Body of pancreas (tissue), 4 donors: ENCODE data around the gene UBE4B. TPM values are rescaled to one million over a fixed set of nuclear protein-coding genes. Genes with fewer than 3 reads are reported as not detected.

Source experiments
- ATAC-seq: fragments of 150-250 bp; one replicate; pipeline ENCODE4 v1.9.1; 2016
- DNase-seq, 4 donors: peaks; one replicate each; pipeline ENCODE4 v3.0.0-alpha.2; 2019
- H3K27ac ChIP-seq, 4 donors: fragments of 200-600 bp; sonication (generic); 1 replicate in 3 of 4; 2 replicates in 1 of 4; pipeline versions ENCODE4 v1.5.1 to v1.6.1; 2016 to 2019; ENCODE audit warnings: mild to moderate bottlenecking in 1 of 4, mixed read lengths in 1 of 4, moderate library complexity in 1 of 4
- H3K27me3 ChIP-seq, 2 donors: fragments of 200-600 bp; sonication (generic); one replicate each; pipeline ENCODE4 v1.6.0; 2016; ENCODE audit warnings: mild to moderate bottlenecking in 1 of 2
- H3K36me3 ChIP-seq, 2 donors: fragments of 200-600 bp; sonication (generic); replicated peaks in 1 of 2; 2 replicates each; pipeline ENCODE4 v1.5.1; 2016; ENCODE audit warnings: low read depth in 2 of 2; ENCODE audit not compliant: insufficient read depth in 1 of 2
- H3K4me1 ChIP-seq: fragments of 200-600 bp; sonication (generic); one replicate; pipeline ENCODE4 v1.6.0; 2016
- H3K4me3 ChIP-seq, 2 donors: fragments of 200-600 bp; sonication (generic); 1 replicate in 1 of 2; 2 replicates in 1 of 2; pipeline ENCODE4 v1.5.1; 2016 to 2019
- H3K9me3 ChIP-seq, 3 donors: fragments of 200-600 bp; sonication (generic); 1 replicate in 2 of 3; 2 replicates in 1 of 3; pipeline ENCODE4 v1.5.1; 2016
- POLR2A ChIP-seq, 3 donors: fragments of 450-650 bp; IDR thresholded peaks; one replicate each; pipeline ENCODE4 v1.6.1; 2016; ENCODE audit warnings: antibody characterized with exemption in 3 of 3, mild to moderate bottlenecking in 2 of 3
- WGBS, 2 donors: methylation state at CpG; one replicate each; pipeline ENCODE4 v1.1.5; 2017; 5-methylcytosine and 5-hydroxymethylcytosine counted together
- intact Hi-C: fragments of 100-400 bp; cut with DNase I; formaldehyde crosslinking; loops from one replicate; pipeline ENCODE4 v1.15.1; 2023
- total RNA-seq, 2 donors: library from RNA; depleted of rRNA; stranded (reverse); fragments of >200 nt; gene quantifications; one replicate each; pipeline ENCODE4 v1.1.0, GENCODE V29; 2016
- TF ChIP-seq, protein P1 (sequence below), 7 experiments: fragments of 450-650 bp in 4 of 7; fragments of 200-600 bp in 3 of 7; sonication (generic) in 3 of 7; IDR thresholded peaks; one replicate each; pipeline ENCODE4 v1.5.1; 2016 to 2019; ENCODE audit warnings: antibody characterized with exemption in 7 of 7

UBE4B gene
- total RNA-seq, 2 donors from 2014 or later = 43.8 to 57.0 TPM

- intact Hi-C loops = no loop called here
- Histone ChIP-seq H3K4me3 (no peak overlapping the region), H3K4me1 (no peaks in the 10 kb centered on the region), H3K36me3 (peaks cover 18 to 24% of the 10 kb centered on the region in 2 donors), H3K9me3 (no peaks in the 10 kb centered on the region), H3K27me3 (no peaks in the 10 kb centered on the region), H3K27ac (no peak overlapping the region)
- DNase-seq (no peak), ATAC-seq (no peak)
- TF ChIP-seq, protein P1, sequence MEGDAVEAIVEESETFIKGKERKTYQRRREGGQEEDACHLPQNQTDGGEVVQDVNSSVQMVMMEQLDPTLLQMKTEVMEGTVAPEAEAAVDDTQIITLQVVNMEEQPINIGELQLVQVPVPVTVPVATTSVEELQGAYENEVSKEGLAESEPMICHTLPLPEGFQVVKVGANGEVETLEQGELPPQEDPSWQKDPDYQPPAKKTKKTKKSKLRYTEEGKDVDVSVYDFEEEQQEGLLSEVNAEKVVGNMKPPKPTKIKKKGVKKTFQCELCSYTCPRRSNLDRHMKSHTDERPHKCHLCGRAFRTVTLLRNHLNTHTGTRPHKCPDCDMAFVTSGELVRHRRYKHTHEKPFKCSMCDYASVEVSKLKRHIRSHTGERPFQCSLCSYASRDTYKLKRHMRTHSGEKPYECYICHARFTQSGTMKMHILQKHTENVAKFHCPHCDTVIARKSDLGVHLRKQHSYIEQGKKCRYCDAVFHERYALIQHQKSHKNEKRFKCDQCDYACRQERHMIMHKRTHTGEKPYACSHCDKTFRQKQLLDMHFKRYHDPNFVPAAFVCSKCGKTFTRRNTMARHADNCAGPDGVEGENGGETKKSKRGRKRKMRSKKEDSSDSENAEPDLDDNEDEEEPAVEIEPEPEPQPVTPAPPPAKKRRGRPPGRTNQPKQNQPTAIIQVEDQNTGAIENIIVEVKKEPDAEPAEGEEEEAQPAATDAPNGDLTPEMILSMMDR (IDR thresholded peaks at IDR 0.05) = no peak
- no peak for TF ChIP-seq POLR2A (IDR thresholded peaks at IDR 0.05)
- WGBS, 2 donors = 87 to 92% methylated on average over 22 of the region's 22 CpGs
These were observed 146.0 kb downstream of the UBE4B start for GRCh38 chr1:10178597-10179405.

- Histone ChIP-seq H3K27ac (no peak overlapping the region), H3K9me3 (no peaks in the 10 kb centered on the region), H3K36me3 (peaks cover 18 to 24% of the 10 kb centered on the region in 2 donors), H3K4me1 (no peaks in the 10 kb centered on the region), H3K27me3 (no peaks in the 10 kb centered on the region), H3K4me3 (no peak overlapping the region)
- DNase-seq = no peak
- WGBS, 2 donors = 86 to 92% methylated on average over 19 to 23 of the region's 23 CpGs
- no peak for ATAC-seq
- no peak for TF ChIP-seq POLR2A (IDR thresholded peaks at IDR 0.05)
- TF ChIP-seq, protein P1 (IDR thresholded peaks at IDR 0.05) = no peak
- intact Hi-C loops = no loop called here
These were observed 146.8 kb downstream of the UBE4B start for GRCh38 chr1:10179406-10180091.

DNA sequence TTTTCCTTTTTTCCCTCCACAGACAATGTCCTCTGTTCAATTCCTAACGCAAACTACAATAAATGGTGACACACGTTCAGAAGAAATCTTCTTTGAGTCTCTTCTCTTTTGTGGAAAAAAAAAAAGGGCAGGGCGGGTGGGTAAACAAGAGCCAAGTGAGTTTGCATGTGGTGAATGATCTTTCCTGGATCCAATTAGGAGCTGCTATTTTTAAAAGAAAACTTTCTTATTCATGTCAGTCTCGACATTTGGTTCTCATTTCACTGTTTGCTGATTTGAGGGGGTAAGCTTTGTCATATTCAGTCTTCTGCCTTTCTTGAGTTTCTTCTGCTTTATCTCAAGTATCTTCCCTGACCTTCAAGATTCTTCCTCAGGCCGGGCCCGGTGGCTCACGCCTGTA is 148.4 kb downstream of the UBE4B start:
- Histone ChIP-seq H3K9me3 (no peaks in the 10 kb centered on the region), H3K27ac (no peak overlapping the region), H3K4me1 (no peaks in the 10 kb centered on the region), H3K27me3 (no peaks in the 10 kb centered on the region), H3K36me3 (peaks cover 18 to 24% of the 10 kb centered on the region in 2 donors), H3K4me3 (no peak overlapping the region)
- DNase-seq (no peak), ATAC-seq (no peak)
- no peak for TF ChIP-seq POLR2A (IDR thresholded peaks at IDR 0.05)
- TF ChIP-seq, protein P1 (IDR thresholded peaks at IDR 0.05) = no peak
- intact Hi-C loops = no loop called here
- WGBS, 2 donors = 87 to 95% methylated on average over 7 of the region's 7 CpGs

DNA sequence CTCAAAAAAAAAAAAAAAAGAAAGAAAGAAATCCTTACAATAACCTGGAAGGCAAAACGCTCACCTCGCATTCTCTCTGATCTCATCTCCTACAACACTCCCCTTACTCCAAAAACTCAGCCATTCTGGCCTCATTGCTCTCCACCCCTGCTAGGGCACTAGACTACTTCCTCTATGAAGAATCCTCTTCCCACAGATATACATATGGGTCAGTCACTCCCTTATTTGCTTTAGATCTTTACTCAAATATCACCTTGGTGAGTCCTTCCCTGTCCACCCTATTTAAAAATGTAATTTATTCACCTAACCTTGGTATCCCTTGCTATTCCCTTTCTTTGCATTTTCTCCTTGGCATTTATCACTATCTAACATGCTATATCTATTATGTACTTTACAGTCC is 153.0 kb downstream of the UBE4B start:
- no peak for ATAC-seq
- whole genome bisulfite sequencing, 2 donors = 88 to 93% methylated on average over 2 of the region's 2 CpGs
- H3K27me3 ChIP-seq = no peaks in the 10 kb centered on the region
- H3K4me3 ChIP-seq = no peak overlapping the region
- intact Hi-C loops = no loop called here
- H3K9me3 ChIP-seq = no peaks in the 10 kb centered on the region
- no peak for DNase-seq
- H3K4me1 ChIP-seq = no peaks in the 10 kb centered on the region
- H3K27ac ChIP-seq = no peak overlapping the region
- no peak for TF ChIP-seq POLR2A (IDR thresholded peaks at IDR 0.05)
- TF ChIP-seq, protein P1 (IDR thresholded peaks at IDR 0.05) = no peak
- H3K36me3 ChIP-seq = peaks cover 2 to 3% of the 10 kb centered on the region in 2 donors
